Measurements from ENCODE around the gene GABRG3.

The GABRG3 gene

DNA sequence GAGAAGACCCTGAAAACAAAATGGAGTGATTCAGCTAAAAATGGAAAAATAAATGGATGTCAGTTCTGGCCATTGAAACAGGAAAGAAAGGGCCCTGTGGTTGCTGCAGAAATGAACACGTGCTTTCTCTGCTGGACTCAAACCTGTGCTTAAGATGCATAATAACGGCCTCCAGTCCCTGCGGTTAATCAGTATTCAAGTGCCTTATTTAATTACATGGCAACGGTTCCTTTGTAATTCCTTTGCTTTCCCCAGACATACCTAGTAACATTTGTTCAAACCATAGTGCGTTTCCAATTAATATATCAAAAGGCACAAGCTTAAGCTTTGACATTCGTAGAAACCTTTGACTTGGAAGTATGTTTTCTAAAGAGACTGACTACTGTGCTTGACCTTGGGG, 428.3 kb downstream of the GABRG3 start:
- TF ChIP-seq SNAI2 (CRISPR knock-in tag; IDR thresholded peaks at IDR 0.05) = no peak
- no peak for TF ChIP-seq ARNTL (CRISPR knock-in tag; IDR thresholded peaks at IDR 0.05; ENCODE audit: borderline replicate concordance, low read depth)
- TF ChIP-seq, protein P1, sequence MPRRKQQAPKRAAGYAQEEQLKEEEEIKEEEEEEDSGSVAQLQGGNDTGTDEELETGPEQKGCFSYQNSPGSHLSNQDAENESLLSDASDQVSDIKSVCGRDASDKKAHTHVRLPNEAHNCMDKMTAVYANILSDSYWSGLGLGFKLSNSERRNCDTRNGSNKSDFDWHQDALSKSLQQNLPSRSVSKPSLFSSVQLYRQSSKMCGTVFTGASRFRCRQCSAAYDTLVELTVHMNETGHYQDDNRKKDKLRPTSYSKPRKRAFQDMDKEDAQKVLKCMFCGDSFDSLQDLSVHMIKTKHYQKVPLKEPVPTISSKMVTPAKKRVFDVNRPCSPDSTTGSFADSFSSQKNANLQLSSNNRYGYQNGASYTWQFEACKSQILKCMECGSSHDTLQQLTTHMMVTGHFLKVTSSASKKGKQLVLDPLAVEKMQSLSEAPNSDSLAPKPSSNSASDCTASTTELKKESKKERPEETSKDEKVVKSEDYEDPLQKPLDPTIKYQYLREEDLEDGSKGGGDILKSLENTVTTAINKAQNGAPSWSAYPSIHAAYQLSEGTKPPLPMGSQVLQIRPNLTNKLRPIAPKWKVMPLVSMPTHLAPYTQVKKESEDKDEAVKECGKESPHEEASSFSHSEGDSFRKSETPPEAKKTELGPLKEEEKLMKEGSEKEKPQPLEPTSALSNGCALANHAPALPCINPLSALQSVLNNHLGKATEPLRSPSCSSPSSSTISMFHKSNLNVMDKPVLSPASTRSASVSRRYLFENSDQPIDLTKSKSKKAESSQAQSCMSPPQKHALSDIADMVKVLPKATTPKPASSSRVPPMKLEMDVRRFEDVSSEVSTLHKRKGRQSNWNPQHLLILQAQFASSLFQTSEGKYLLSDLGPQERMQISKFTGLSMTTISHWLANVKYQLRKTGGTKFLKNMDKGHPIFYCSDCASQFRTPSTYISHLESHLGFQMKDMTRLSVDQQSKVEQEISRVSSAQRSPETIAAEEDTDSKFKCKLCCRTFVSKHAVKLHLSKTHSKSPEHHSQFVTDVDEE (CRISPR knock-in tag; IDR thresholded peaks at IDR 0.05) = no peak
- TF ChIP-seq, protein P2, sequence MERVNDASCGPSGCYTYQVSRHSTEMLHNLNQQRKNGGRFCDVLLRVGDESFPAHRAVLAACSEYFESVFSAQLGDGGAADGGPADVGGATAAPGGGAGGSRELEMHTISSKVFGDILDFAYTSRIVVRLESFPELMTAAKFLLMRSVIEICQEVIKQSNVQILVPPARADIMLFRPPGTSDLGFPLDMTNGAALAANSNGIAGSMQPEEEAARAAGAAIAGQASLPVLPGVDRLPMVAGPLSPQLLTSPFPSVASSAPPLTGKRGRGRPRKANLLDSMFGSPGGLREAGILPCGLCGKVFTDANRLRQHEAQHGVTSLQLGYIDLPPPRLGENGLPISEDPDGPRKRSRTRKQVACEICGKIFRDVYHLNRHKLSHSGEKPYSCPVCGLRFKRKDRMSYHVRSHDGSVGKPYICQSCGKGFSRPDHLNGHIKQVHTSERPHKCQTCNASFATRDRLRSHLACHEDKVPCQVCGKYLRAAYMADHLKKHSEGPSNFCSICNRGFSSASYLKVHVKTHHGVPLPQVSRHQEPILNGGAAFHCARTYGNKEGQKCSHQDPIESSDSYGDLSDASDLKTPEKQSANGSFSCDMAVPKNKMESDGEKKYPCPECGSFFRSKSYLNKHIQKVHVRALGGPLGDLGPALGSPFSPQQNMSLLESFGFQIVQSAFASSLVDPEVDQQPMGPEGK (CRISPR knock-in tag; IDR thresholded peaks at IDR 0.05; ENCODE audit: borderline replicate concordance) = no peak
- TF ChIP-seq ZFP3 (CRISPR knock-in tag; IDR thresholded peaks at IDR 0.05) = no peak
- no peak for TF ChIP-seq CSDC2 (CRISPR knock-in tag; IDR thresholded peaks at IDR 0.05)
- TF ChIP-seq, protein P3, sequence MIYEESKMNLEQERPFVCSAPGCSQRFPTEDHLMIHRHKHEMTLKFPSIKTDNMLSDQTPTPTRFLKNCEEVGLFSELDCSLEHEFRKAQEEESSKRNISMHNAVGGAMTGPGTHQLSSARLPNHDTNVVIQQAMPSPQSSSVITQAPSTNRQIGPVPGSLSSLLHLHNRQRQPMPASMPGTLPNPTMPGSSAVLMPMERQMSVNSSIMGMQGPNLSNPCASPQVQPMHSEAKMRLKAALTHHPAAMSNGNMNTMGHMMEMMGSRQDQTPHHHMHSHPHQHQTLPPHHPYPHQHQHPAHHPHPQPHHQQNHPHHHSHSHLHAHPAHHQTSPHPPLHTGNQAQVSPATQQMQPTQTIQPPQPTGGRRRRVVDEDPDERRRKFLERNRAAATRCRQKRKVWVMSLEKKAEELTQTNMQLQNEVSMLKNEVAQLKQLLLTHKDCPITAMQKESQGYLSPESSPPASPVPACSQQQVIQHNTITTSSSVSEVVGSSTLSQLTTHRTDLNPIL (CRISPR knock-in tag; IDR thresholded peaks at IDR 0.05; ENCODE audit: low read depth) = no peak
- no peak for TF ChIP-seq BACH2 (CRISPR knock-in tag; IDR thresholded peaks at IDR 0.05; ENCODE audit: borderline replicate concordance)
- no peak for TF ChIP-seq ZFP30 (CRISPR knock-in tag; IDR thresholded peaks at IDR 0.05)
- TF ChIP-seq ZNF565 (CRISPR knock-in tag; conservative IDR thresholded peaks at IDR 0.05; ENCODE audit: low read depth) = no peak
- TF ChIP-seq ZC3H10 (CRISPR knock-in tag; IDR thresholded peaks at IDR 0.05) = no peak
- no peak for TF ChIP-seq RARB (CRISPR knock-in tag; IDR thresholded peaks at IDR 0.05)
- TF ChIP-seq, protein P4, sequence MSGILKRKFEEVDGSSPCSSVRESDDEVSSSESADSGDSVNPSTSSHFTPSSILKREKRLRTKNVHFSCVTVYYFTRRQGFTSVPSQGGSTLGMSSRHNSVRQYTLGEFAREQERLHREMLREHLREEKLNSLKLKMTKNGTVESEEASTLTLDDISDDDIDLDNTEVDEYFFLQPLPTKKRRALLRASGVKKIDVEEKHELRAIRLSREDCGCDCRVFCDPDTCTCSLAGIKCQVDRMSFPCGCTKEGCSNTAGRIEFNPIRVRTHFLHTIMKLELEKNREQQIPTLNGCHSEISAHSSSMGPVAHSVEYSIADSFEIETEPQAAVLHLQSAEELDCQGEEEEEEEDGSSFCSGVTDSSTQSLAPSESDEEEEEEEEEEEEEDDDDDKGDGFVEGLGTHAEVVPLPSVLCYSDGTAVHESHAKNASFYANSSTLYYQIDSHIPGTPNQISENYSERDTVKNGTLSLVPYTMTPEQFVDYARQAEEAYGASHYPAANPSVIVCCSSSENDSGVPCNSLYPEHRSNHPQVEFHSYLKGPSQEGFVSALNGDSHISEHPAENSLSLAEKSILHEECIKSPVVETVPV (CRISPR knock-in tag; IDR thresholded peaks at IDR 0.05) = no peak
- TF ChIP-seq TOX (CRISPR knock-in tag; IDR thresholded peaks at IDR 0.05; ENCODE audit: borderline replicate concordance) = no peak
- no peak for TF ChIP-seq ISL1 (CRISPR knock-in tag; IDR thresholded peaks at IDR 0.05)
- TF ChIP-seq OSR1 (CRISPR knock-in tag; IDR thresholded peaks at IDR 0.05) = no peak
- TF ChIP-seq PPARA (CRISPR knock-in tag; IDR thresholded peaks at IDR 0.05; ENCODE audit: borderline replicate concordance) = no peak
- TF ChIP-seq, protein P5, sequence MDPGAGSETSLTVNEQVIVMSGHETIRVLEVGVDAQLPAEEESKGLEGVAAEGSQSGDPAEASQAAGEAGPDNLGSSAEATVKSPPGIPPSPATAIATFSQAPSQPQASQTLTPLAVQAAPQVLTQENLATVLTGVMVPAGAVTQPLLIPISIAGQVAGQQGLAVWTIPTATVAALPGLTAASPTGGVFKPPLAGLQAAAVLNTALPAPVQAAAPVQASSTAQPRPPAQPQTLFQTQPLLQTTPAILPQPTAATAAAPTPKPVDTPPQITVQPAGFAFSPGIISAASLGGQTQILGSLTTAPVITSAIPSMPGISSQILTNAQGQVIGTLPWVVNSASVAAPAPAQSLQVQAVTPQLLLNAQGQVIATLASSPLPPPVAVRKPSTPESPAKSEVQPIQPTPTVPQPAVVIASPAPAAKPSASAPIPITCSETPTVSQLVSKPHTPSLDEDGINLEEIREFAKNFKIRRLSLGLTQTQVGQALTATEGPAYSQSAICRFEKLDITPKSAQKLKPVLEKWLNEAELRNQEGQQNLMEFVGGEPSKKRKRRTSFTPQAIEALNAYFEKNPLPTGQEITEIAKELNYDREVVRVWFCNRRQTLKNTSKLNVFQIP (CRISPR knock-in tag; IDR thresholded peaks at IDR 0.05; ENCODE audit: borderline replicate concordance, low read depth) = no peak
- TF ChIP-seq ESRRG (CRISPR knock-in tag; IDR thresholded peaks at IDR 0.05) = no peak
- no peak for TF ChIP-seq TCF4 (CRISPR knock-in tag; IDR thresholded peaks at IDR 0.05; ENCODE audit: borderline replicate concordance)
- ATAC-seq = no peak

DNA sequence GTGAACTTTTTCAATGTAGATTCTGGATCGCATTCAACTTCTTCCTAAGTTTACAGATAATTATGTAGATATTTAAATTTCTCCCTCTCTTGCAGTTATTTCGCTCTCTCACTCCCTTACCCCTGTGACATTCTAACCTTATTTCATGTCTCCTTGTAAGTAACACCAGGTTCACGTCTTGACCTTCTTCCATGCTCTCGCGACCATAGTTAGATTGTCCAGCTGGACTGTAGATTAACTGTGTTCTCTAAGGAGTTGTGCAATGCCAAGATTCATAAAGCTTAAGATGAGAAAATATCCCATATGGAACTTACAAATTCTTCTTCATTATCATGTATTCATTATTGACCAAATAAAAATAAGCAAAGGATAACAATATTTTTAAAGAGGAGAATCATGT, 430.5 kb downstream of the GABRG3 start:
- TF ChIP-seq TCF4 (CRISPR knock-in tag; IDR thresholded peaks at IDR 0.05; ENCODE audit: borderline replicate concordance) (no peak), ZNF70 (CRISPR knock-in tag; IDR thresholded peaks at IDR 0.05) (no peak), ZC3H10 (CRISPR knock-in tag; IDR thresholded peaks at IDR 0.05) (no peak), RARB (CRISPR knock-in tag; IDR thresholded peaks at IDR 0.05) (no peak), OSR1 (CRISPR knock-in tag; IDR thresholded peaks at IDR 0.05) (no peak)
- no peak for ATAC-seq

DNA sequence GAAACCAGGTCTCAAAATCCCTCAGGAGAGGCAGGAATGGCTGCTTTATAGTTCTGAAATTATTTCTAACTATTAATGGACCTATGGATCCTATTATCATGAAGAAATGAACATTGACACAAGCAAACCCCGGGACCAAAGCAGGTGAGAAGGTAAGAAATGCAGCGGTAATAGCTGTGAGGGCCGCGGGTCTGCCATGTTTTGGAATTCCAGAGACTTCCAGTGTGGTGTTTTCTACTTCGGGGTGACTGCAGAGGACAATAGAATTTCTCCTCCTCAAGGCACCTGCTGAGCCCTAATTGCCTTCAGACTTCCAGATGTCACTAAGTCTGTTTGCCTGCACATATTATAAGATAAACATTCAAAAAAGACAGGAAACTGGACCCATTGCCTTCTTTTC, 437.4 kb downstream of the GABRG3 start:
- no peak for ATAC-seq
- no peak for TF ChIP-seq ARNTL (CRISPR knock-in tag; IDR thresholded peaks at IDR 0.05; ENCODE audit: borderline replicate concordance, low read depth)
- TF ChIP-seq OSR1 (CRISPR knock-in tag; IDR thresholded peaks at IDR 0.05) = no peak
- TF ChIP-seq SNAI2 (CRISPR knock-in tag; IDR thresholded peaks at IDR 0.05) = no peak
- no peak for TF ChIP-seq PPARA (CRISPR knock-in tag; IDR thresholded peaks at IDR 0.05; ENCODE audit: borderline replicate concordance)
- no peak for TF ChIP-seq RARB (CRISPR knock-in tag; IDR thresholded peaks at IDR 0.05)
- TF ChIP-seq ESRRG (CRISPR knock-in tag; IDR thresholded peaks at IDR 0.05) = no peak
- TF ChIP-seq ZNF70 (CRISPR knock-in tag; IDR thresholded peaks at IDR 0.05) = no peak
- TF ChIP-seq, protein P3 (CRISPR knock-in tag; IDR thresholded peaks at IDR 0.05; ENCODE audit: low read depth) = no peak
- TF ChIP-seq ZFP30 (CRISPR knock-in tag; IDR thresholded peaks at IDR 0.05) = no peak
- no peak for TF ChIP-seq ZNF8 (CRISPR knock-in tag; IDR thresholded peaks at IDR 0.05)
- TF ChIP-seq ZC3H10 (CRISPR knock-in tag; IDR thresholded peaks at IDR 0.05) = no peak
- TF ChIP-seq CSDC2 (CRISPR knock-in tag; IDR thresholded peaks at IDR 0.05) = no peak
- TF ChIP-seq BACH2 (CRISPR knock-in tag; IDR thresholded peaks at IDR 0.05; ENCODE audit: borderline replicate concordance) = no peak
- TF ChIP-seq ZNF565 (CRISPR knock-in tag; conservative IDR thresholded peaks at IDR 0.05; ENCODE audit: low read depth) = no peak
- no peak for TF ChIP-seq ISL1 (CRISPR knock-in tag; IDR thresholded peaks at IDR 0.05)

Measured in SK-N-SH treated with all-trans-retinoic acid at 6 μM for 48 hours (cell line).